HuH-7.5 (cell line): ENCODE results near the gene ANKS1B.

ENCODE experiments used
- DNase-seq: peaks from one replicate; pipeline ENCODE4 v3.0.0; 2011; ENCODE audit warnings: low spot score

ANKS1B gene

DNA sequence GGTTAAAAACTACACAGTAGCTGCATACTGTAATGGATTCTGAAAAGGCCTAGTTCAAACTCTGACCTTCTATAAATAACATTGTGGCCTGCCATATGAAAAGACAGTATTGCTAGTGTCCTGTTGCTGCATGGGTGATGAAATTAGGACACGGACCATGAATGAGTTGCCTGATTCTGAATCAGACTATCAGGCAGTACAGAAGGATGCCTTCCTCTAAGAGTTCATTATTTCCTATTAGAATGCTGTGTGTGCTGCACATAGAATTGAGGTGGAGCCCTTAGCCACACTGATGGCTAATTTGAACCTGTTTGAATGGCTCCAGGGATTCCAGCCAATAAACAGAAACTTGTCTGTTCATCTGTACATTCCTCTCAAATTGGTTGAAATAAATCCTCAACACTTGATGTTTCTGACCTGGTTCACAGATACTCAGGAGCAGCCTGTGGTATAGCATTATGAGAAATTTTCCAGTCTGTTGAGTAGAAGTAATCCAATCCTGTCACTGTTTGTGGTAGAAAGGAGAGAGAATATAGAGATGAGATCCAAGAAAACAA lies 856.4 kb downstream of the ANKS1B start:
- no peak for DNase-seq

DNA sequence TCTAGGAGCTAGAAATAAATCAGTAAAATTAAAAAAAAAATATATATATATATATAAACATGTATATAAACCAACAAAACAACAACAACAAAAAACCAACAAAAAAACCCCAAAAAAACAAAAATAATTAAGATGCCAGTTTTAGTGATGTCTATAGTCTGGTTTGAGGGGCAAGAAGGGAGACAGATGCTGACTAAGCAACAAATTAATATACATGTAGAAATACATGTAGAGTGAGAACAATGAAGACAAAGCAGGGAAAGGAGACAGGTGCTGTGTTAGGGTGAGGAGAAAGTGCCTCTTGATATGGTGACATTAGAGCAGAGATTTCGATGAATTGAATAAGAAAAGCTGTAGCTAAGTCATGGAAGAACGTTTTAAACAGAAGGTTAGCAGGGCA lies 861.8 kb downstream of the ANKS1B start:
- no peak for DNase-seq

GRCh38 chr12:99122496-99122895 lies 862.2 kb downstream of the ANKS1B start:
- no peak for DNase-seq

- DNase-seq: no peak
Measured at GRCh38 chr12:99121546-99121945, 863.2 kb downstream of the ANKS1B start.

GRCh38 chr12:99119943-99120342 lies 864.8 kb downstream of the ANKS1B start:
- DNase-seq: no peak

GRCh38 chr12:99119449-99119848 lies 865.3 kb downstream of the ANKS1B start:
- no peak for DNase-seq

GRCh38 chr12:99111600-99111999 lies 873.1 kb downstream of the ANKS1B start:
- no peak for DNase-seq

DNA sequence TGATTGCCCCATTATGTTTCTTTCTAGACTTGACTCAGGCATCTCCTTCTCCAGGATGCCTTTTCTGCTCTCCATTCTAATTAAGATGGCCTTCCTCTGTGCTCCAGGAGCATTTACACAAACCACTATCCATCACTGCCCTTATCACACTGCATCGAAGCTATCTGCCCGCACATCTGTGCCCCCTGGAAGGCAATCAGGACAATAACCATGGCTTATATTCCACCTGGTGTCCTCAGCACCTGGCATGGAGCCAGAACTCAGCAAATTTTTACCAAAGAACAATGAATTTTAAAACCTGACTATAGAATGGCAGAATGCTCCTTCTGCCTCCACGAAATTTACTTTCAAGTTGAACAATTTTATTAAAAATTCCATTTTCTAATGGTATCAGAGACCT lies 873.9 kb downstream of the ANKS1B start:
- no peak for DNase-seq

DNA sequence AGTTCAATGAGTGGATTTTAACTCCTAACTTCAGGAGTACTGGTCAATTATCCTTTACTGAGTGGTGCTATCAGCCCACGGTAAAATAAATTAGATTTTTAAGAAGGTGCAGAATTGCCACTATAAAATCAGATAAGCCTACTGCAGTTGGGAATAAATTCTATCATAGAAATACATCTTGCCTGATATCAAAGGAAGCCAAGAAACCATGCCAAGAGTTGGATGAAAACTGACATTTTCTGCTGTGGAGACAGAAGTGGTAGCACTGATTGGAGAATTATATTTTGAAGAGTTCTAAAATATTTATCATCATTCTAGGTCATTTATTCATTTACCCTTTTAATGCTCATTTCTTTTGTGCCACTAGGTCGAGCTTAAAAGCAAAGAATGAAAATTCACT lies 874.5 kb downstream of the ANKS1B start:
- DNase-seq: no peak

GRCh38 chr12:99108924-99109323 lies 875.8 kb downstream of the ANKS1B start:
- no peak for DNase-seq

DNA sequence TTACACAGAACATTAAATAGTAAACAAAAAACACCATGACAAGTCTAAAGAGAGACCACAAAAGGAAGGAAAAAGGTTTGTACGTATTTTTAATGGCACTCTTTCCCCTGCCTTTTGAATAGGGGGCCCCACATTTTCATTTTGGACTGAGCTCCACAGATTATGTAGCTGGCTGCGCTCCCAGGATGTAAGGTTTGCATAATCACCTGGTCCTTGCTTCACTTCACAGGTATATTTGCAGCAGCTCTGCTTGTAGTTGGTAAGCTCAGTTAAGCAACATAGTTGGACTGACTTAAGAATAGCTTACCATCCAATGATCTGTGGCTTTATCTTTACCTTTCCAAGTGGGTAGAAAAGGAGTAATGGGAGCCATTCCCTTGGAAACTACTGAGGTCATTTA lies 885.0 kb downstream of the ANKS1B start:
- no peak for DNase-seq

- DNase-seq: no peak
Measured at GRCh38 chr12:99097171-99097570, 887.6 kb downstream of the ANKS1B start.

- no peak for DNase-seq
Measured at GRCh38 chr12:99093166-99093565, 891.6 kb downstream of the ANKS1B start.

- no peak for DNase-seq
Measured at GRCh38 chr12:99092100-99092851, 892.5 kb downstream of the ANKS1B start.

DNA sequence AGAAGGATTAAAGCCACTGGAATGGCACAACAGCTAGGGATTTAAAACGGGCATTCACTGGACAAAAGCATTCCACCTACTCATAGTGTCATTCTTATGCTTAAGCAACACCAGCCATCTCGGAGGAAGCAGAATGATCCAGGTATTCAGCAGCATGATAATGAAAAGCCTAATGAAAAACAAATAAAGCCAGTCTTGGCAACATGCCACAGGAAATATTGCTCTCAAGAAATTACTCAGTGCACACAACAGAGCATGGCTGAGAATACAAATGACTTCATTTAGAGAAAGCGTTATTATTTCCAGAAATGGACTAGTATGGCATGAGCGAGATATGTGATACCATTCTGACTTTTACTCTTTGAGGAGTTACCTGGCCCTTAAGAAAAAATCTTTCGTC lies 897.5 kb downstream of the ANKS1B start:
- DNase-seq: no peak

DNA sequence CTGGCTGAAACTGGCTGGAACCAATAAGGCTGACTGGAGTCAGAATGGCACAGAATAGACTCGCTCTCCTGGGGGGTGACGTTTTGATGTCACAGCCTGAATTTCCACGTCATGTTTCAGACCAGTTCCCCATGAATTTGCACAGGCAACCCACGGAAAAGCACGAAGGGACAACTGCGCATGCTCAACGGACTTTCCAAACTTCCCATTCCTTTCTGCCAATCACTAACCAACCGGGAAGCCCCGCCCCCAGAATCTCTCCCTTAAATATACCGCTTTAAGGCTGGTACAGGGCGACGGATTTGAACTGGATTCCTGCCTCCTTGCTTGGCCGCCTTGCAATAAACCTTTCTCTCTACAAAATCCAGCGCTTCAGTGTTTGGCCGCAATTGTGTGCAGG lies 904.9 kb downstream of the ANKS1B start:
- no peak for DNase-seq

DNA sequence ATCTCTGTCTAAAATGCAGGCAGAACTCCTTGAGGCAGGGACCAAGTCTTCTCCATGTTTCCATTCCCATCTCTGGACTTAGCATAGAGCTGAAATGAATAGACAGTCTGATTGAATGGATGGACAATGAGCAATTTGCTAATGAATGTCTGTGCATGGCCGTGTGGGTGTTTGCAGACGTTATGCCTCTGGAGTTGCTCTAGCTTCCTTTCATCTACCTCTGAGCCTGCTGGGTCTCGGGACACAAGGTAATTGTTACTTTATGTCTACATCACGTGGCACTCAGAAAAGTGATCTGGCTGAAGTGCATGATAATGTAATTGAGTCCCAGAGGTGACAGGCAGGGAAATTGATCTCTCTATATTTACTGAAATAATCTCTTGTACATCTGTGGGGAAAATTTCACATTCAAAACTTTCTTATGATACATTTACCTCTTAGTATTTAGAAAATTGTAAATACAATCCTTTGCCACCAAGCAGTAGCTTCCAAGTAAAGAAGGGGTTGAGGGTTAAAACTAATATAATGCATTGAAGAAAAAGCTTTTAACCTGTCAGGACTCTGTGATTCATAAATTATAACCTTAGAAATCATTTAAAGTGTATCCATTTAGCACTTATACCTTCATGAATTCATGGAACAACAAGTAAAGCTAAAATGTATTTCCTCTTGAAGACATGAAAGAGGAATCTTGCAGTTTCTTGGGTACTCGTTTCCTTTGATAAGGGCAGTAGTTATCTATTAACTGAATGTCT lies 915.6 kb downstream of the ANKS1B start:
- no peak for DNase-seq

- no peak for DNase-seq
Measured at GRCh38 chr12:99067171-99067785, 917.5 kb downstream of the ANKS1B start.

DNA sequence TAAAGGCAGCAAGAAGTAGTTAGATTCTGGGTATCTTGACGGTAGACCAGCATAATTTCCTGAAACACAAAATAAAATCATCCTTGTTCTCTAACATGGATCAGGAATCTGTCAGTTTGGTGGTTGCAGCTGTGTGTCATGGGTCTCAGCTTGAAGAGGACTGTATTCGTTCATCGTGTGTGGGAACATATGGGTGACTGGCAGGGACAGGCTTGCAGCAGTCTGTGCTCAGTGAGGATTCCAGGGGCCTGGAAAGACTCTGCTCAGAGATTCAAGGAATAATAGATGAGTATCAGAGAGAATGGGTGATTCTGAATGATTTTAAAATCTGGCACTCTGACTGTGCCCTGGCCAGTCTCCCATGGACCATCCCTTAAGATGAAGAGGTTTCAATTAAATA lies 918.0 kb downstream of the ANKS1B start:
- no peak for DNase-seq

- no peak for DNase-seq
Measured at GRCh38 chr12:99063182-99063581, 921.6 kb downstream of the ANKS1B start.

GRCh38 chr12:99059824-99060511 lies 924.8 kb downstream of the ANKS1B start:
- no peak for DNase-seq

DNA sequence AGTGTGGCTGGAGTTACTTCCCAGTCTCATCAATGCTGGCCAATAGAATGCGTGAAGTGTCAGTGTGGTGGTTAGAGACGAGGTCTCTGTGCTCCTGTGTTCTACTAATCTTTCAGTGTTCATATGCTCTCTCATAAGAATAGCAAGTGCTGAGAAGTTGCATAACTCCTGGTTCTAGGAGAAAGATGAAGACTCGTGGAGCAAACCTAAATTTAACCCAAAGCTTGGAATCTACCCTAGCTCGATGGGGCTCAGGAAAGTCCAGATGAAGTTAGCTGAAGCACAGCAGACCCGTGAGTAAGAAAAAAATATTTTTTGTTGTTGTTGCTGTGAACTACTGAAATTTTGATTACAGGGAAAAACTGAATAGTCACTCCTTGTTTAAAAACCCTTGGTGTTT lies 927.1 kb downstream of the ANKS1B start:
- no peak for DNase-seq
